Brain pericyte (primary cell): ENCODE measurements around the gene ALG2.
"Not testable (repeated sequence)": the region's sequence is repeated elsewhere in the genome, so short reads cannot be mapped to it uniquely, and the experiment has no call there.

Experiments used
- DNase-seq: peaks from one replicate; pipeline ENCODE4 v3.0.0-alpha.2; 2012; ENCODE audit warnings: low read depth, low spot score

The ALG2 gene

GRCh38 chr9:99238331-99238730, 16.6 kb upstream of the ALG2 start:
- no peak for DNase-seq

- DNase-seq, result not testable (repeated sequence)
These were observed 16.1 kb upstream of the ALG2 start for GRCh38 chr9:99237849-99238248.

GRCh38 chr9:99237356-99237755, 15.6 kb upstream of the ALG2 start:
- no peak for DNase-seq

- DNase-seq, result no peak
These were observed 14.3 kb upstream of the ALG2 start for GRCh38 chr9:99235926-99236634.

- no peak for DNase-seq
These were observed 13.3 kb upstream of the ALG2 start for GRCh38 chr9:99235069-99235468.

- DNase-seq, result no peak
These were observed 12.9 kb upstream of the ALG2 start for GRCh38 chr9:99234618-99235017.

- no peak for DNase-seq
These were observed 10.0 kb upstream of the ALG2 start for GRCh38 chr9:99231711-99232110.

GRCh38 chr9:99230206-99230605, 8.5 kb upstream of the ALG2 start:
- no peak for DNase-seq

GRCh38 chr9:99226054-99226453, 4.3 kb upstream of the ALG2 start:
- DNase-seq, result no peak

- no peak for DNase-seq
These were observed 2.7 kb upstream of the ALG2 start for GRCh38 chr9:99224445-99224844.

GRCh38 chr9:99222416-99223270, 901 bp upstream of the ALG2 start:
- no peak for DNase-seq

GRCh38 chr9:99221266-99221620, 499 bp downstream of the ALG2 start:
- DNase-seq, result no peak

GRCh38 chr9:99220011-99220410, 1.7 kb downstream of the ALG2 start:
- DNase-seq, result no peak

- DNase-seq, result no peak
These were observed 5.7 kb downstream of the ALG2 start for GRCh38 chr9:99216073-99216472.

- DNase-seq, result no peak
These were observed 8.5 kb downstream of the ALG2 start for GRCh38 chr9:99213197-99213596.

- DNase-seq, result no peak
These were observed 10.0 kb downstream of the ALG2 start for GRCh38 chr9:99211746-99212145.

GRCh38 chr9:99210572-99210971, 11.2 kb downstream of the ALG2 start:
- DNase-seq, result no peak

GRCh38 chr9:99201603-99202002, 20.1 kb downstream of the ALG2 start:
- DNase-seq, result no peak

- no peak for DNase-seq
These were observed 21.7 kb downstream of the ALG2 start for GRCh38 chr9:99199938-99200539.

- DNase-seq, result no peak
These were observed 23.8 kb downstream of the ALG2 start for GRCh38 chr9:99197987-99198386.

GRCh38 chr9:99197124-99197630, 24.6 kb downstream of the ALG2 start:
- no peak for DNase-seq

GRCh38 chr9:99196484-99196883, 25.3 kb downstream of the ALG2 start:
- not testable (repeated sequence) for DNase-seq

GRCh38 chr9:99193466-99193821, 28.3 kb downstream of the ALG2 start:
- no peak for DNase-seq
